Neural cell (in vitro differentiated cells): Measurements from ENCODE around the gene FSD1L. TPM values are rescaled to one million over a fixed set of nuclear protein-coding genes. Genes with fewer than 3 reads are reported as not detected.

Experiments
- H2AFZ ChIP-seq: fragments of 200-600, 300-800 bp; sonication (generic), shearing (Covaris generic); 2 replicates; pipeline ENCODE4 v1.6.0; 2014; ENCODE audit warnings: low read depth, mild to moderate bottlenecking, antibody characterized with exemption, low read length, moderate library complexity
- H3F3A ChIP-seq: fragments of 200-600 bp; shearing (Covaris generic); 2 replicates; pipeline ENCODE4 v1.6.1; 2016; ENCODE audit warnings: mild to moderate bottlenecking, moderate library complexity, mixed read lengths, antibody characterized with exemption, low read length; ENCODE audit not compliant: insufficient read depth, poor library complexity, severe bottlenecking
- H3K27ac ChIP-seq: fragments of 200-600, 300-800 bp; sonication (generic), shearing (Covaris generic); 2 replicates; pipeline ENCODE4 v1.5.1; 2014; ENCODE audit warnings: mild to moderate bottlenecking, low read length, moderate library complexity
- H3K27me3 ChIP-seq: fragments of 300-800, 200-600 bp; sonication (generic), shearing (Covaris generic); 2 replicates; pipeline ENCODE4 v1.6.0; 2014; ENCODE audit warnings: mild to moderate bottlenecking, low read depth, low read length, moderate library complexity; ENCODE audit not compliant: insufficient read depth
- H3K36me3 ChIP-seq: fragments of 300-800, 200-600 bp; sonication (generic), shearing (Covaris generic); 2 replicates; pipeline ENCODE4 v1.5.1; 2014; ENCODE audit warnings: mild to moderate bottlenecking, antibody characterized with exemption, low read length, moderate library complexity; ENCODE audit not compliant: insufficient read depth
- H3K4me2 ChIP-seq: fragments of 300-800, 200-600 bp; sonication (generic), shearing (Covaris generic); 2 replicates; pipeline ENCODE4 v1.6.0; 2014; ENCODE audit warnings: mild to moderate bottlenecking, low read length
- H3K4me3 ChIP-seq: fragments of 300-800, 200-600 bp; sonication (generic), shearing (Covaris generic); 2 replicates; pipeline ENCODE4 v1.5.1; 2014; ENCODE audit warnings: mild to moderate bottlenecking, low read length, moderate library complexity
- H3K79me2 ChIP-seq: fragments of 200-600 bp; shearing (Covaris generic); replicated peaks from 2 replicates; pipeline ENCODE4 v1.6.0; 2014; ENCODE audit warnings: mild to moderate bottlenecking, low read length, moderate library complexity; ENCODE audit not compliant: insufficient read depth
- H3K9ac ChIP-seq: fragments of 300-800, 200-600 bp; sonication (generic), shearing (Covaris generic); 2 replicates; pipeline ENCODE4 v1.6.1; 2016; ENCODE audit warnings: mild to moderate bottlenecking, low read length, mixed read lengths
- H3K9me2 ChIP-seq: fragments of 200-600 bp; shearing (Covaris generic); 2 replicates; pipeline ENCODE4 v1.6.1; 2016; ENCODE audit warnings: mild to moderate bottlenecking, low read length, mixed read lengths; ENCODE audit not compliant: insufficient read depth
- H3K9me3 ChIP-seq: fragments of 200-600, 300-800 bp; sonication (generic), shearing (Covaris generic); 2 replicates; pipeline ENCODE4 v1.6.1; 2016; ENCODE audit warnings: mild to moderate bottlenecking, mixed run types, low read length, moderate library complexity, mixed read lengths
- H4K20me1 ChIP-seq: fragments of 200-600 bp; shearing (Covaris generic); 2 replicates; pipeline ENCODE4 v1.6.1; 2016; ENCODE audit warnings: mild to moderate bottlenecking, mixed run types; ENCODE audit not compliant: insufficient read depth
- EP300 ChIP-seq: fragments of 450-650 bp; conservative IDR thresholded peaks from 2 replicates; pipeline ENCODE4 v1.6.1; 2014; ENCODE audit warnings: antibody characterized with exemption, mild to moderate bottlenecking, moderate library complexity; ENCODE audit not compliant: poor library complexity, severe bottlenecking
- EZH2 ChIP-seq: fragments of 200-600, 300-800 bp; shearing (Covaris generic), sonication (generic); IDR thresholded peaks from 2 replicates; pipeline ENCODE4 v1.6.1; 2014; ENCODE audit warnings: antibody characterized with exemption, low read length, borderline replicate concordance, mild to moderate bottlenecking; ENCODE audit not compliant: insufficient read depth, poor library complexity, severe bottlenecking
- MXI1 ChIP-seq: fragments of 450-650 bp; conservative IDR thresholded peaks from 2 replicates; pipeline ENCODE4 v1.6.1; 2014; ENCODE audit warnings: antibody characterized with exemption, mild to moderate bottlenecking; ENCODE audit not compliant: poor library complexity, severe bottlenecking
- POLR2AphosphoS5 ChIP-seq: IDR thresholded peaks from 2 replicates; pipeline ENCODE4 v1.6.1; 2012
- RAD21 ChIP-seq: fragments of 450-650 bp; conservative IDR thresholded peaks from 2 replicates; pipeline ENCODE4 v1.6.1; 2014; ENCODE audit warnings: antibody characterized with exemption, mild to moderate bottlenecking, moderate library complexity
- SMC3 ChIP-seq: fragments of 450-650 bp; conservative IDR thresholded peaks from 2 replicates; pipeline ENCODE4 v1.6.1; 2014; ENCODE audit warnings: antibody characterized with exemption, mild to moderate bottlenecking, moderate library complexity; ENCODE audit not compliant: poor library complexity
- TAF1 ChIP-seq: IDR thresholded peaks from 2 replicates; pipeline ENCODE4 v1.6.1; 2012; ENCODE audit warnings: low read depth
- polyA minus RNA-seq: library from RNA; depleted of rRNA, polyadenylated mRNA; stranded (reverse); fragments of >200 nt; gene quantifications from 2 replicates; pipeline ENCODE4 v1.2.3, GENCODE V29; 2014
- polyA plus RNA-seq: library from polyadenylated mRNA; depleted of rRNA; stranded (reverse); fragments of >200 nt; gene quantifications from 2 replicates; pipeline ENCODE4 v1.2.3, GENCODE V29; 2014
- TF ChIP-seq, protein P1 (sequence below): fragments of 450-650 bp; IDR thresholded peaks from 2 replicates; pipeline ENCODE4 v1.5.1; 2014; ENCODE audit warnings: antibody characterized with exemption, mild to moderate bottlenecking, moderate library complexity; ENCODE audit not compliant: poor library complexity, severe bottlenecking
- TF ChIP-seq, protein P2 (sequence below): IDR thresholded peaks from 2 replicates; pipeline ENCODE4 v1.6.1; 2012; ENCODE audit warnings: borderline replicate concordance

FSD1L gene
- 38.5 and 42.8 TPM in 2 replicates for polyA plus RNA-seq
- 85.5 and 106 TPM in 2 replicates for polyA minus RNA-seq

GRCh38 chr9:105447814-105448812 is at the start of gene FSD1L:
FSD1L (plus strand) TSS chr9:105448034; CDS start chr9:105448221, 187 bp downstream.
- Histone ChIP-seq H3K9me2 (no peaks in the 10 kb centered on the region), H3K4me3 (peak within 1 kb of the TSS; percentile 77), H3K36me3 (no peaks in the 10 kb centered on the region), H3K79me2 (peaks cover 45% of the 10 kb centered on the region), H3K27ac (peak within 1 kb of the TSS; percentile 74), H3K9me3 (no peaks in the 10 kb centered on the region), H4K20me1 (no peaks in the 10 kb centered on the region), H3F3A (no peaks in the 10 kb centered on the region), H3K9ac (peak within 1 kb of the TSS; percentile 79), H3K4me2 (peak within 1 kb of the TSS; percentile 53), H3K27me3 (no peaks in the 10 kb centered on the region), H2AFZ (peak within 1 kb of the TSS; percentile 98)
- TF ChIP-seq EP300 (peak; percentile 32), SMC3 (peak; percentile 34), MXI1 (peak; percentile 88), RAD21 (peak; percentile 35), POLR2AphosphoS5 (peak; percentile 92), EZH2 (no peak), TAF1 (peak; percentile 70)
- TF ChIP-seq, protein P1, sequence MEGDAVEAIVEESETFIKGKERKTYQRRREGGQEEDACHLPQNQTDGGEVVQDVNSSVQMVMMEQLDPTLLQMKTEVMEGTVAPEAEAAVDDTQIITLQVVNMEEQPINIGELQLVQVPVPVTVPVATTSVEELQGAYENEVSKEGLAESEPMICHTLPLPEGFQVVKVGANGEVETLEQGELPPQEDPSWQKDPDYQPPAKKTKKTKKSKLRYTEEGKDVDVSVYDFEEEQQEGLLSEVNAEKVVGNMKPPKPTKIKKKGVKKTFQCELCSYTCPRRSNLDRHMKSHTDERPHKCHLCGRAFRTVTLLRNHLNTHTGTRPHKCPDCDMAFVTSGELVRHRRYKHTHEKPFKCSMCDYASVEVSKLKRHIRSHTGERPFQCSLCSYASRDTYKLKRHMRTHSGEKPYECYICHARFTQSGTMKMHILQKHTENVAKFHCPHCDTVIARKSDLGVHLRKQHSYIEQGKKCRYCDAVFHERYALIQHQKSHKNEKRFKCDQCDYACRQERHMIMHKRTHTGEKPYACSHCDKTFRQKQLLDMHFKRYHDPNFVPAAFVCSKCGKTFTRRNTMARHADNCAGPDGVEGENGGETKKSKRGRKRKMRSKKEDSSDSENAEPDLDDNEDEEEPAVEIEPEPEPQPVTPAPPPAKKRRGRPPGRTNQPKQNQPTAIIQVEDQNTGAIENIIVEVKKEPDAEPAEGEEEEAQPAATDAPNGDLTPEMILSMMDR = peak; percentile 65
- TF ChIP-seq, protein P2, sequence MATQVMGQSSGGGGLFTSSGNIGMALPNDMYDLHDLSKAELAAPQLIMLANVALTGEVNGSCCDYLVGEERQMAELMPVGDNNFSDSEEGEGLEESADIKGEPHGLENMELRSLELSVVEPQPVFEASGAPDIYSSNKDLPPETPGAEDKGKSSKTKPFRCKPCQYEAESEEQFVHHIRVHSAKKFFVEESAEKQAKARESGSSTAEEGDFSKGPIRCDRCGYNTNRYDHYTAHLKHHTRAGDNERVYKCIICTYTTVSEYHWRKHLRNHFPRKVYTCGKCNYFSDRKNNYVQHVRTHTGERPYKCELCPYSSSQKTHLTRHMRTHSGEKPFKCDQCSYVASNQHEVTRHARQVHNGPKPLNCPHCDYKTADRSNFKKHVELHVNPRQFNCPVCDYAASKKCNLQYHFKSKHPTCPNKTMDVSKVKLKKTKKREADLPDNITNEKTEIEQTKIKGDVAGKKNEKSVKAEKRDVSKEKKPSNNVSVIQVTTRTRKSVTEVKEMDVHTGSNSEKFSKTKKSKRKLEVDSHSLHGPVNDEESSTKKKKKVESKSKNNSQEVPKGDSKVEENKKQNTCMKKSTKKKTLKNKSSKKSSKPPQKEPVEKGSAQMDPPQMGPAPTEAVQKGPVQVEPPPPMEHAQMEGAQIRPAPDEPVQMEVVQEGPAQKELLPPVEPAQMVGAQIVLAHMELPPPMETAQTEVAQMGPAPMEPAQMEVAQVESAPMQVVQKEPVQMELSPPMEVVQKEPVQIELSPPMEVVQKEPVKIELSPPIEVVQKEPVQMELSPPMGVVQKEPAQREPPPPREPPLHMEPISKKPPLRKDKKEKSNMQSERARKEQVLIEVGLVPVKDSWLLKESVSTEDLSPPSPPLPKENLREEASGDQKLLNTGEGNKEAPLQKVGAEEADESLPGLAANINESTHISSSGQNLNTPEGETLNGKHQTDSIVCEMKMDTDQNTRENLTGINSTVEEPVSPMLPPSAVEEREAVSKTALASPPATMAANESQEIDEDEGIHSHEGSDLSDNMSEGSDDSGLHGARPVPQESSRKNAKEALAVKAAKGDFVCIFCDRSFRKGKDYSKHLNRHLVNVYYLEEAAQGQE = peak; percentile 54

GRCh38 chr9:105399117-105399516 is 48.7 kb upstream of the FSD1L start:
- no peak overlapping the region for H3K27ac ChIP-seq

More at GRCh38 chr9:105399117-105399516, 48.7 kb upstream of the FSD1L start:
- H3F3A ChIP-seq = no peaks in the 10 kb centered on the region
- TF ChIP-seq, protein P2 = no peak
- TF ChIP-seq EZH2 = no peak
- no peak for TF ChIP-seq EP300
- H3K4me3 ChIP-seq = no peak overlapping the region
- no peaks in the 10 kb centered on the region for H3K79me2 ChIP-seq
- H3K9ac ChIP-seq = no peak overlapping the region
- H2AFZ ChIP-seq = no peak overlapping the region
- no peak overlapping the region for H3K4me2 ChIP-seq
- H4K20me1 ChIP-seq = no peaks in the 10 kb centered on the region
- no peaks in the 10 kb centered on the region for H3K9me3 ChIP-seq
- no peaks in the 10 kb centered on the region for H3K9me2 ChIP-seq
- no peaks in the 10 kb centered on the region for H3K27me3 ChIP-seq
- no peaks in the 10 kb centered on the region for H3K36me3 ChIP-seq
